Natural killer cell (primary cell): ENCODE data around the gene STAT5A. TPM values are rescaled to one million over a fixed set of nuclear protein-coding genes. Genes with fewer than 3 reads are reported as not detected.
A peak's percentile ranks its signal among the peaks of the same experiment; 100 is the strongest.

Source experiments
- ATAC-seq, 3 donors: fragments of 150-1000 bp in 2 of 3; fragments of 200-7000 bp in 1 of 3; cut with Tn5 transposase; 1 replicate in 1 of 3; 2 replicates in 2 of 3; pipeline ENCODE4 v1.10.0; 2021; ENCODE audit warnings: mild to moderate bottlenecking in 2 of 3, moderate library complexity in 2 of 3
- DNase-seq, 2 donors: peaks; one replicate each; pipeline versions ENCODE4 v3.0.0 to v3.0.0-alpha.2; 2013 to 2021; ENCODE audit warnings: mixed read lengths in 1 of 2
- H3K27ac ChIP-seq: one replicate; pipeline ENCODE4 v1.5.1; 2013; ENCODE audit warnings: mild to moderate bottlenecking, low read length
- H3K27me3 ChIP-seq: one replicate; pipeline ENCODE4 v1.6.1; 2013; ENCODE audit warnings: low read length; ENCODE audit not compliant: control insufficient read depth, insufficient read depth
- H3K36me3 ChIP-seq: one replicate; pipeline ENCODE4 v1.6.1; 2013; ENCODE audit warnings: low read length; ENCODE audit not compliant: control insufficient read depth, insufficient read depth
- H3K4me1 ChIP-seq: one replicate; pipeline ENCODE4 v1.6.1; 2013; ENCODE audit warnings: low read length; ENCODE audit not compliant: control insufficient read depth, insufficient read depth
- H3K4me3 ChIP-seq: one replicate; pipeline ENCODE4 v1.5.1; 2013; ENCODE audit warnings: low read length
- H3K9me3 ChIP-seq: one replicate; pipeline ENCODE4 v1.6.1; 2013; ENCODE audit warnings: low read length; ENCODE audit not compliant: control insufficient read depth, insufficient read depth
- H3K27ac Mint-ChIP-seq, 2 donors: one replicate each; pipeline ENCODE4 v1.8.0; 2022; ENCODE audit warnings: mild to moderate bottlenecking in 2 of 2, mixed read lengths in 2 of 2, moderate library complexity in 1 of 2
- H3K27me3 Mint-ChIP-seq, 2 donors: one replicate each; pipeline ENCODE4 v1.8.0; 2022; ENCODE audit warnings: low read depth in 2 of 2, mixed read lengths in 2 of 2
- H3K36me3 Mint-ChIP-seq: one replicate; pipeline ENCODE4 v1.8.0; 2022; ENCODE audit warnings: mixed read lengths
- H3K4me1 Mint-ChIP-seq, 2 donors: one replicate each; pipeline ENCODE4 v1.8.0; 2022; ENCODE audit warnings: mixed read lengths in 2 of 2
- H3K4me3 Mint-ChIP-seq: one replicate; pipeline ENCODE4 v1.8.0; 2022; ENCODE audit warnings: mild to moderate bottlenecking, moderate library complexity, mixed read lengths
- H3K9me3 Mint-ChIP-seq, 2 donors: one replicate each; pipeline ENCODE4 v1.8.0; 2022; ENCODE audit warnings: mixed read lengths in 2 of 2
- WGBS: methylation state at CpG from one replicate; pipeline ENCODE4 v1.1.7; 2013; ENCODE audit warnings: missing lambda C conversion rate; ENCODE audit not compliant: insufficient coverage; 5-methylcytosine and 5-hydroxymethylcytosine counted together
- intact Hi-C: fragments of 100-400 bp; cut with micrococcal nuclease; formaldehyde crosslinking; loops from one replicate; pipeline ENCODE4 v1.14.2; 2022
- total RNA-seq, 4 donors: library from RNA; stranded (reverse); fragments of 120-200 nt in 1 of 4; gene quantifications; one replicate each; pipeline versions ENCODE4 v1.2.3 to v1.2.4, GENCODE V29; 2013 to 2022
- TF ChIP-seq, protein P1 (sequence below): fragments of 200-600 bp; IDR thresholded peaks from one replicate; pipeline ENCODE4 v1.8.0; 2022; ENCODE audit warnings: antibody characterized with exemption

The STAT5A gene
- total RNA-seq, 3 donors from 2014 or later (not counting 1 experiment from before 2014, with no cell fraction given): 112 to 135 (median 117) TPM

DNA sequence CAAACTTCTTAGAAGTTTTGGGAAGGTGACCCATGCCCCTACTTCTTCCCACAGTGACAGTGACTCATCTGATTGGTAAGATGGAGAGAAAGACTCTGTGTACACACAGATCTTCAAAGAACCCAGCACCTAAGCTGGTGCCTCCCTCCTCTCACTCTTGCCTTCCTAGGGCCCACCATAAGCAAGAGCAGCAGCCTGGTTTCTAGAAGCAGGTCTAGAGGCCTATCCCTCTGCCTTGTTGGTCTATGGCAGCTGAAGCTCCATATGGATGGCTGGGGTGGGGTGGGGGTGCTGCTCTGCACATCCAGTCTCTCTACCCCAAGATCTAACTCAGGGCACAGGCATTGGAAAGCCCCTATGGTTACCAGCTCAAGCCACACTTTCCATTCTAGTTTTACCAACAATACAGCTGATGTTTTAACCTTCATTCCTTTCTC is 52.4 kb downstream of the STAT5A start:
- no peaks in the 10 kb centered on the region for H3K9me3 Mint-ChIP-seq
- Histone ChIP-seq H3K27ac (no peak overlapping the region), H3K36me3 (peaks cover 54% of the 10 kb centered on the region), H3K9me3 (no peaks in the 10 kb centered on the region), H3K4me1 (peaks cover 24% of the 10 kb centered on the region), H3K27me3 (no peaks in the 10 kb centered on the region), H3K4me3 (no peak overlapping the region)
- peaks cover 12 to 21% of the 10 kb centered on the region in 2 donors for H3K4me1 Mint-ChIP-seq
- H3K27ac Mint-ChIP-seq: peak overlapping the region; percentile 2 to 83
- no peaks in the 10 kb centered on the region for H3K27me3 Mint-ChIP-seq
- no peak overlapping the region for H3K4me3 Mint-ChIP-seq
- intact Hi-C loops: loop anchor here (5.0 kb wide), 1 partner anchor 47 kb away; the partner anchor contains the start of gene STAT3
- DNase-seq (peak in 1 of 2 donors; percentile 54), ATAC-seq (peak; percentile 61 to 70 (median 62))
- TF ChIP-seq, protein P1, sequence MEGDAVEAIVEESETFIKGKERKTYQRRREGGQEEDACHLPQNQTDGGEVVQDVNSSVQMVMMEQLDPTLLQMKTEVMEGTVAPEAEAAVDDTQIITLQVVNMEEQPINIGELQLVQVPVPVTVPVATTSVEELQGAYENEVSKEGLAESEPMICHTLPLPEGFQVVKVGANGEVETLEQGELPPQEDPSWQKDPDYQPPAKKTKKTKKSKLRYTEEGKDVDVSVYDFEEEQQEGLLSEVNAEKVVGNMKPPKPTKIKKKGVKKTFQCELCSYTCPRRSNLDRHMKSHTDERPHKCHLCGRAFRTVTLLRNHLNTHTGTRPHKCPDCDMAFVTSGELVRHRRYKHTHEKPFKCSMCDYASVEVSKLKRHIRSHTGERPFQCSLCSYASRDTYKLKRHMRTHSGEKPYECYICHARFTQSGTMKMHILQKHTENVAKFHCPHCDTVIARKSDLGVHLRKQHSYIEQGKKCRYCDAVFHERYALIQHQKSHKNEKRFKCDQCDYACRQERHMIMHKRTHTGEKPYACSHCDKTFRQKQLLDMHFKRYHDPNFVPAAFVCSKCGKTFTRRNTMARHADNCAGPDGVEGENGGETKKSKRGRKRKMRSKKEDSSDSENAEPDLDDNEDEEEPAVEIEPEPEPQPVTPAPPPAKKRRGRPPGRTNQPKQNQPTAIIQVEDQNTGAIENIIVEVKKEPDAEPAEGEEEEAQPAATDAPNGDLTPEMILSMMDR: no peak
- peaks cover under 1% of the 10 kb centered on the region for H3K36me3 Mint-ChIP-seq

DNA sequence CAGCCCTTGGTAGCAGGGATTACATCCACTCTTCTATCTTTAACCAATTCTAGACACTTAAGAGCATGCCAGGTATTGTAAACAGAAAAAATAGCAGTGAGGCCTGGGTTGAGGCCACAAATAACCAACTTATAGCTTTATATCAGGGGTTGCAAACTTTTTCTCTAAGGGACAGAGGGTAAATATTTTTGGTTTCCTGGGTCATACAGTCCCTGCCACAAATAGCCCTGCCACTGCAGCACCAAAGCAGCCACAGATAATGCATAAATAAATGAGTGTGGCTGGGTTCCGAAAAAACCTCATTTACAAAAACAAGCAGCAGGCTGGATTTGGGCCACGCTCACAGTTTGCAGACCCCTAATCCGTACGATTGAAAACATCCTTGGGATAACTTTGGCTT is 53.3 kb downstream of the STAT5A start:
- TF ChIP-seq, protein P1: no peak
- Histone ChIP-seq H3K4me3 (no peak overlapping the region), H3K9me3 (no peaks in the 10 kb centered on the region), H3K4me1 (peaks cover 24% of the 10 kb centered on the region), H3K27ac (no peak overlapping the region), H3K27me3 (no peaks in the 10 kb centered on the region), H3K36me3 (peaks cover 55% of the 10 kb centered on the region)
- WGBS: 82% methylated on average over 4 of the region's 4 CpGs
- Mint-ChIP-seq H3K36me3 (no peaks in the 10 kb centered on the region), H3K27me3 (no peaks in the 10 kb centered on the region), H3K9me3 (no peaks in the 10 kb centered on the region), H3K4me3 (no peak overlapping the region), H3K4me1 (peaks cover 18 to 24% of the 10 kb centered on the region in 2 donors), H3K27ac (peak overlapping the region; percentile 2 to 83)
- DNase-seq (no peak), ATAC-seq (no peak)
- intact Hi-C loops: loop anchor here (5.0 kb wide), 1 partner anchor 46 kb away; the partner anchor contains the start of gene STAT3

DNA sequence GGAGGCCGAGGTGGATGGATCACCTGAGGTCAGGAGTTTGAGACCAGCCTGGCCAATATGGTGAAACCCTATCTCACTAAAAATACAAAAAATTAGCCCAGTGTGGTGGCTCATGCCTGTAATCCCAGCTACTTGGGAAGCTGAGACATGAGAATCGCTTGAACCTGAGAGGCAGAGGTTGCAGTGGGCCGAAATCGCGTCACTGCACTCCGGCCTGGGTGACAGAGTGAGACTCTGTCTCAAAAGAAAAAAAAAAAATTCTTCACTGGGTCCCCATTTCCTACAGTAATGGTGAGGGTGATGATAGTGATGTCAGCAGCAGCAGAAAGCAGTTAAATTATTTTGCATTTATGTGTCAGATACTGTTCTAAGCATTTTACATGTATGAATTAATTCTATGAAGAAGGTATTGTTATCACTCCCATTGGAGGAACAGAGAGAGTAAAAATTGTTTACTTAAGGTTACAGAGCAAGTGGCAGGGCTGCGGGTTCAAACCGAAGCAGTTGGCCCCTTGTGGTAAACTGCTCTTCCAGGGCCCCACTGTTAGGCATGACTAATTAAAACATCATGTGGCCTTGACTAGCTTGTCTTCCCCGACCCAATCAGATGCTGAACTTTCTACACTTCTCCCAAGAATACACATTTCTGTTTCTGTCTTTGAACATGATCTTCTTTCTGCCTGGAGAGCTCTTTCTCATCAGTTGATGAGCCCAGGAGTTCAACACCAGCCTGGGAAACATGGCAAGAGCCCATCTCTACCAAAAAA is 54.1 kb downstream of the STAT5A start:
- Mint-ChIP-seq H3K27ac (peak overlapping the region; percentile 27 to 73), H3K36me3 (no peaks in the 10 kb centered on the region), H3K9me3 (no peaks in the 10 kb centered on the region), H3K4me1 (peaks cover 23 to 28% of the 10 kb centered on the region in 2 donors), H3K4me3 (no peak overlapping the region), H3K27me3 (no peaks in the 10 kb centered on the region)
- Histone ChIP-seq H3K27ac (no peak overlapping the region), H3K27me3 (no peaks in the 10 kb centered on the region), H3K36me3 (peaks cover 48% of the 10 kb centered on the region), H3K9me3 (no peaks in the 10 kb centered on the region), H3K4me3 (no peak overlapping the region), H3K4me1 (peaks cover 24% of the 10 kb centered on the region)
- DNase-seq (peak in 1 of 2 donors; percentile 36), ATAC-seq (peak; percentile 33 to 64 (median 53))
- WGBS: 70% methylated on average over 6 of the region's 9 CpGs
- intact Hi-C loops: loop anchor here (5.0 kb wide), 1 partner anchor 45 kb away; the partner anchor contains the start of gene STAT3
- TF ChIP-seq, protein P1: no peak
